Stromal cell of bone marrow (primary cell): ENCODE results near the gene INS.
"Not testable (repeated sequence)": the region's sequence is repeated elsewhere in the genome, so short reads cannot be mapped to it uniquely, and the experiment has no call there.

Experiments used
- DNase-seq: peaks from one replicate; pipeline ENCODE4 v3.0.0-alpha.2; 2012; ENCODE audit warnings: low read depth

The INS gene

DNA sequence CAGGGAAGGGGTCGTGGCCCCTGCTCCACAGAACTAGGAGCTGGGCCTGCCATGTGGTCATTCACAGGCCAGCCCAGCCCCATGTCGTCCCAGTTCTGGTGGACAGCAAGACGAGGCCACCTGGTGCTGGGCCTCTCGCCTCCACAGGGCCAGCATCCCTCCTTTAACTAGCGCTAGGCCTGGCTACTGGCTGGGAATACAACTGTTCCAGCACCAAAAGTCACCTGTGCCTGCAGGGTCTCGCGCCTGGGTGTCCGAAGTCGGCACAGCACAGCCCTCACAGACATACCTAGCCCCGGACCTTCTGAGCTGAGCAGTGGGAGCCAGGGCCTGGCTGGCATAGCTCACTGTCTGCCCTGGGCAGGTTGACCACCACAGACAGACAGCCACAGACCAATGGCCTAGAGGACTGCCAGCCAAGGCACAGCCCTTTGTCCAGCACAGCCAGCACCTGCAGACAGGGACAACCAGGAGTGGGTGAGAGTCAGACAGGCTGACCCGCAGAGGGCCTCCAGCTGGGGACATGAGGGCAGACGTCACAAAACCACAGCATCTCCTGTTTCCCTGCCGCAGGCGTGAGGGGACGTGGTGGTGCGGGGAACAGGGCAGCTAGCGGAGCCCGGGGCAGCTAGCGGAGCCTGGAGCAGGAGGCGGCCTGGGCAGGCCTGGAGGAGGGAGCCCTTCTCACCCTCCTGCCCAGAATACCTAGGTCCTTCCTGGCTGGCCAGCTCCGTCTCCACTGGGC lies 37.8 kb upstream of the INS start:
- DNase-seq: no peak

GRCh38 chr11:2197771-2198520 lies 36.9 kb upstream of the INS start:
- DNase-seq: no peak

- peak; percentile 14 for DNase-seq
Measured at GRCh38 chr11:2196970-2197770, 36.2 kb upstream of the INS start.

- DNase-seq: no peak
Measured at GRCh38 chr11:2195756-2196088, 34.7 kb upstream of the INS start.

DNA sequence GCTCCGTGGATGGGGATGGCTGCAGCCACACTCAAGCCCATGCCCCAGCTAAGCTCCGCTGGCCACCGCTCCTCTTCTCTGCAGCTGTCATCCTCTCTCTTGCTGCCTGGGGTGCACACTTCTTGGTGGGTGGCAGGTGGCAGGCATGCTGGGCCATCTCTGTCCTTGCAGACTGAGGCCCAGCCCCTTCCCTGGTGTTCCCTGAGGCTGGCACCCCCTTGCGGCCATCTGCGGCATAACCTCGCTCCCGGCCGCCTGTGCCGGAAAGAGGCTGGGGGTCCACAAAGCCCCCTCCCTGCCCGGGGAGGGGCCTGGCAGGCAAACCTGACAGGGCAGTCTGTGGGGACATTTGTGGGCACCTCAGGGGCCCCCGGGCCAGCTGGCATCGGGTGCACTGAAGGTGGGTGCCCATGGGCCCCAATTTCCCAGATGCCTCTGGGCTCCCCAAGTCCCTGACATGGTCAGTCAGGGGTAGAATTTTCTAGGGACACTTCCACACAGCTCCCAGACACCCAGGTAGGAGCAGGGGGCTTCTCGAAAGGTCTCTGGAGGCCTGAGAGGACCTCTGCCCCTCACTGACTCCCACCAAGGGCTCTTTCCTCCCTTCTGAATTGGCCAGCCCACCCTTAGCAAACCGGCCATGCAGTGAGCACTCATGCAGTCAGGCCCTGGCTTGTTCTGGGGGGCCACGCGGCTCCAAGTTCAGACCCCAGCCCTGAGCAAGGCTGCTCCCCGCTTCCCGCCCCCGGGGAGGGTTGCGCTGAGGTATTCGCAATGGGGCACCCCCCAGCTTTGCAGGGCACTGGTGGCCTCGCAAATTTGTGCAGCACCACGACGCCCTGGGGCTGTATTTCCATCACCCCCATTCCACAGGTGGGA lies 34.1 kb upstream of the INS start:
- no peak for DNase-seq

- not testable (repeated sequence) for DNase-seq
Measured at GRCh38 chr11:2193888-2194595, 33.0 kb upstream of the INS start.

- no peak for DNase-seq
Measured at GRCh38 chr11:2193099-2193887, 32.3 kb upstream of the INS start.

DNA sequence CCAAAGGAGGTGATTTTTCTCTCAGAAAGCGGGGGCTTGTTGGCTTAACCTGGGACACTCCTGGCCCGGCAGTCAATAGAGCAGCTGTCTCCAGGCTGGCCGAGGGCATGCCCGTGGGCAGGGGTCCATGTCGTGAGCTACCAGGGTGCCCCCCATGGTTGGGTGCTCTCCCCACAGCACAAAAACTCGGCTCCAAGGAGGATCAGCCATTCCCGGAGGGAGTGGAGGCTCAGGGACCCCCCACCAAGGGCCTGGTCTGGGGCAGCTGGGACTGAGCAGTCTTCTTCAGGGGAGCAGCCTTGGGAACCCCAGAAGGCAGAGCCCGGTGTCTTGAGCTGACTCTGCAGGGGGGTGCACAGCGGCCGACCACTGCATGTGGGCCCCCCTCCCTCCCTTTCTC lies 31.4 kb upstream of the INS start:
- no peak for DNase-seq

- DNase-seq: no peak
Measured at GRCh38 chr11:2191883-2192282, 30.9 kb upstream of the INS start.

- no peak for DNase-seq
Measured at GRCh38 chr11:2190657-2191471, 29.9 kb upstream of the INS start.

GRCh38 chr11:2189938-2190656 lies 29.1 kb upstream of the INS start:
- no peak for DNase-seq

GRCh38 chr11:2188745-2189144 lies 27.7 kb upstream of the INS start:
- DNase-seq: no peak

GRCh38 chr11:2187280-2187707 lies 26.3 kb upstream of the INS start:
- no peak for DNase-seq

DNA sequence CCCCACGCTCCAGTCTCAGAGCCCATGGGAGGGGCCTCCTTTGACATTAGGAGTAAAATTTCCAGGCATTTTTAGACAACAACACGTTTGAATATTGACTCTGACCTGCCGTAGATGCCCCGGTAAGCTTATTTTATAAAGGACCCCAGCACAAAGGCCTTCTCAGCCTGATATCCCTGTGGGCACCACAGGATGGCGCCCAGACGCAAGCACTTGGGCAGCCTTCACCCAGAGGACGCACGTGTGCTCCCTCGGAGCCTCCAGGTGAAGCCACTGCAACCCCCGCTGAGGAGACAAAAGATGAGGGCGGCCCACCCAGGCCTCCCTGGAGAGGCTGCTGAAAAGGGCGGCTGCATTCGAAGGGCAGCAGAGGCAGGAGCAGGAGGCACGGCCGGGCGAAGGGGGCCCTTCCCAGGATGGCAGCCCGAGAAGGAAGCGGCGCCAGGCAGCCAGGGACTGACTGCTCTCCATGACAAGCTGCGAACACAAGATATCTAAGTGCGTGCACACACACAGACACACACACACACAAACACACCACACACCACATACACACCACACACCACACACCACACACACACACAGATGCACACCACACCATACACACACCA lies 25.8 kb upstream of the INS start:
- DNase-seq: no peak

- no peak for DNase-seq
Measured at GRCh38 chr11:2185324-2186085, 24.5 kb upstream of the INS start.

GRCh38 chr11:2182692-2183474 lies 21.9 kb upstream of the INS start:
- no peak for DNase-seq

DNA sequence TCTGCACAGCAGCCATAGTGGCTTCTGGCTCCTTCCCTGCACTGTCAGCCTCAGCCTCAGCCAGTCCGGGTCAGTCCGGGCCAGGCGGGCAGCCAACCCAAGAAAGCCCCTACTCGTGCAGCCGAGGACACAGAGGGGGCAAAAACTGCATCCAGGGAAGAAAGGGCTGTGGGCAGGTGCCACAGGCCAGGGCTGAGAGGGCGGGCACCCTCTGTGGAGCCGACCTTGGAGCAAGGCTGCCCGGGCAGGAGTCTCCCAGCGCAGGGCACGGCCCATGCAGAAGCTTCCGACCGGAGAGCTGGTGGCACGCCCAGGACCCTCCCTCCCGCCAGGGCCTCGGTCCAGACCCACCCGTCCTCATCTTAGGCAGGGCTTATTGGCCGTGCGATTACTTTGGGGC lies 21.1 kb upstream of the INS start:
- DNase-seq: no peak
